Hepatocyte (in vitro differentiated cells): ENCODE data around the gene SMDT1. TPM values are rescaled to one million over a fixed set of nuclear protein-coding genes. Genes with fewer than 3 reads are reported as not detected.

Experiments
- DNase-seq: peaks from one replicate; pipeline ENCODE4 v3.0.0-alpha.2; 2016; ENCODE audit warnings: low spot score
- H2AFZ ChIP-seq: fragments of 200-600 bp; sonication (generic); 2 replicates; pipeline ENCODE4 v1.6.0; 2016; ENCODE audit warnings: antibody characterized with exemption, mild to moderate bottlenecking
- H3K27ac ChIP-seq: fragments of 200-600 bp; sonication (generic); 2 replicates; pipeline ENCODE4 v1.5.1; 2016; ENCODE audit warnings: mild to moderate bottlenecking
- H3K27me3 ChIP-seq: fragments of 200-600 bp; sonication (generic); 2 replicates; pipeline ENCODE4 v1.6.1; 2016
- H3K36me3 ChIP-seq: fragments of 200-600 bp; sonication (generic); replicated peaks from 2 replicates; pipeline ENCODE4 v1.5.1; 2016; ENCODE audit warnings: low read depth; ENCODE audit not compliant: insufficient read depth
- H3K4me1 ChIP-seq: fragments of 200-600 bp; sonication (generic); 2 replicates; pipeline ENCODE4 v1.5.1; 2016; ENCODE audit warnings: mild to moderate bottlenecking, moderate library complexity; ENCODE audit not compliant: insufficient read depth
- H3K4me2 ChIP-seq: fragments of 200-600 bp; sonication (generic); 2 replicates; pipeline ENCODE4 v1.6.0; 2016
- H3K4me3 ChIP-seq: fragments of 200-600 bp; sonication (generic); 2 replicates; pipeline ENCODE4 v1.5.1; 2016; ENCODE audit warnings: mild to moderate bottlenecking
- H3K79me2 ChIP-seq: fragments of 200-600 bp; sonication (generic); 2 replicates; pipeline ENCODE4 v1.6.0; 2017; ENCODE audit warnings: mild to moderate bottlenecking
- H3K9me2 ChIP-seq: fragments of 200-600 bp; sonication (generic); replicated peaks from 2 replicates; pipeline ENCODE4 v1.6.0; 2017; ENCODE audit warnings: mild to moderate bottlenecking; ENCODE audit not compliant: insufficient read depth
- H3K9me3 ChIP-seq: fragments of 200-600 bp; sonication (generic); 2 replicates; pipeline ENCODE4 v1.5.1; 2016; ENCODE audit warnings: low read depth, mild to moderate bottlenecking
- H4K20me1 ChIP-seq: fragments of 200-600 bp; sonication (generic); 2 replicates; pipeline ENCODE4 v1.6.0; 2016; ENCODE audit warnings: mild to moderate bottlenecking; ENCODE audit not compliant: insufficient read depth, poor library complexity, severe bottlenecking
- CTCF ChIP-seq: fragments of 200-600 bp; sonication (generic); IDR thresholded peaks from 2 replicates; pipeline ENCODE4 v1.5.1; 2016; ENCODE audit warnings: antibody characterized with exemption, mild to moderate bottlenecking; ENCODE audit not compliant: poor library complexity
- EZH2 ChIP-seq: fragments of 200-600 bp; sonication (generic); IDR thresholded peaks from 2 replicates; pipeline ENCODE4 v1.6.1; 2016; ENCODE audit warnings: antibody characterized with exemption, mild to moderate bottlenecking, borderline replicate concordance
- EZH2phosphoT487 ChIP-seq: fragments of 200-600 bp; sonication (generic); IDR thresholded peaks from one replicate; pipeline ENCODE4 v1.6.1; 2018; ENCODE audit warnings: antibody characterized with exemption, mild to moderate bottlenecking, low read depth, moderate library complexity; ENCODE audit not compliant: unreplicated experiment, severe bottlenecking
- WGBS: methylation state at CpG from one replicate; pipeline ENCODE4 v1.1.6; 2016; ENCODE audit warnings: low lambda C conversion rate; ENCODE audit errors: missing lambda C conversion rate; 5-methylcytosine and 5-hydroxymethylcytosine counted together
- polyA plus RNA-seq: library from polyadenylated mRNA; unstranded; fragments of >200 nt; fragmentation: Nextera tagmentation; extraction: Ambion mirVana; gene quantifications from 2 replicates; pipeline ENCODE4 v1.2.1, GENCODE V29; 2016
- total RNA-seq: library from RNA; depleted of rRNA; stranded (reverse); fragments of >200 nt; gene quantifications from 2 replicates; pipeline ENCODE4 v1.2.3, GENCODE V29; 2014

The SMDT1 gene
- total and polyA plus RNA-seq, 2 experiments from 2014 or later: 10.8 to 145 TPM

GRCh38 chr22:42039271-42039670 lies 40.2 kb upstream of the SMDT1 start:
- H4K20me1 ChIP-seq: no peaks in the 10 kb centered on the region
- H3K27me3 ChIP-seq: no peaks in the 10 kb centered on the region
- 94% methylated on average over 5 of the region's 5 CpGs for WGBS

GRCh38 chr22:42041784-42042183 lies 37.7 kb upstream of the SMDT1 start:
- no peak for DNase-seq
- Histone ChIP-seq H3K9me3 (peaks cover 6% of the 10 kb centered on the region), H3K36me3 (no peaks in the 10 kb centered on the region), H3K27ac (no peak overlapping the region), H3K79me2 (no peaks in the 10 kb centered on the region), H3K27me3 (no peaks in the 10 kb centered on the region), H3K4me3 (no peak overlapping the region), H3K4me2 (no peak overlapping the region), H2AFZ (no peak overlapping the region), H4K20me1 (no peaks in the 10 kb centered on the region), H3K9me2 (no peaks in the 10 kb centered on the region), H3K4me1 (no peaks in the 10 kb centered on the region)
- TF ChIP-seq CTCF: no peak
- no peak for TF ChIP-seq EZH2phosphoT487
- TF ChIP-seq EZH2: no peak

More at GRCh38 chr22:42039271-42039670, 40.2 kb upstream of the SMDT1 start:
- Histone ChIP-seq H3K79me2 (no peaks in the 10 kb centered on the region), H2AFZ (no peak overlapping the region), H3K27ac (no peak overlapping the region), H3K4me3 (no peak overlapping the region), H3K4me2 (no peak overlapping the region), H3K36me3 (no peaks in the 10 kb centered on the region), H3K4me1 (no peaks in the 10 kb centered on the region), H3K9me2 (no peaks in the 10 kb centered on the region), H3K9me3 (peaks cover 6% of the 10 kb centered on the region)
- TF ChIP-seq EZH2phosphoT487: no peak
- TF ChIP-seq EZH2: no peak
- no peak for TF ChIP-seq CTCF
- DNase-seq: no peak

- no peaks in the 10 kb centered on the region for H3K4me1 ChIP-seq
- no peak overlapping the region for H3K4me3 ChIP-seq
- no peaks in the 10 kb centered on the region for H3K9me2 ChIP-seq
- no peak overlapping the region for H3K4me2 ChIP-seq
- H2AFZ ChIP-seq: no peak overlapping the region
- no peaks in the 10 kb centered on the region for H3K27me3 ChIP-seq
- TF ChIP-seq EZH2phosphoT487: no peak
- H3K36me3 ChIP-seq: no peaks in the 10 kb centered on the region
- DNase-seq: no peak
- no peaks in the 10 kb centered on the region for H3K79me2 ChIP-seq
- H3K9me3 ChIP-seq: no peaks in the 10 kb centered on the region
- H4K20me1 ChIP-seq: no peaks in the 10 kb centered on the region
- H3K27ac ChIP-seq: no peak overlapping the region
- 79% methylated on average over 2 of the region's 2 CpGs for WGBS
Observed at GRCh38 chr22:42050641-42051180, 28.8 kb upstream of the SMDT1 start.

GRCh38 chr22:42052765-42053164 lies 26.7 kb upstream of the SMDT1 start:
- no peaks in the 10 kb centered on the region for H3K79me2 ChIP-seq
- H3K36me3 ChIP-seq: no peaks in the 10 kb centered on the region
- H3K9me3 ChIP-seq: no peaks in the 10 kb centered on the region
- no peak for DNase-seq
- no peaks in the 10 kb centered on the region for H3K4me1 ChIP-seq
- H4K20me1 ChIP-seq: no peaks in the 10 kb centered on the region
- H3K27ac ChIP-seq: no peak overlapping the region
- no peaks in the 10 kb centered on the region for H3K27me3 ChIP-seq
- WGBS: 85% methylated on average over 3 of the region's 3 CpGs
- H3K4me3 ChIP-seq: no peak overlapping the region
- H3K4me2 ChIP-seq: no peak overlapping the region
- H2AFZ ChIP-seq: no peak overlapping the region
- no peak for TF ChIP-seq CTCF
- no peak for TF ChIP-seq EZH2
- TF ChIP-seq EZH2phosphoT487: no peak
- no peaks in the 10 kb centered on the region for H3K9me2 ChIP-seq
